Neural crest cell (in vitro differentiated cells): ENCODE measurements around the gene TALDO1. TPM values are rescaled to one million over a fixed set of nuclear protein-coding genes. Genes with fewer than 3 reads are reported as not detected.

Experiments
- DNase-seq: peaks from one replicate; pipeline ENCODE4 v3.0.0; 2021; ENCODE audit warnings: low read depth, mixed read lengths, low spot score
- H3K27ac Mint-ChIP-seq: one replicate; pipeline ENCODE4 v1.8.0; 2021; ENCODE audit warnings: mild to moderate bottlenecking, mixed read lengths; ENCODE audit not compliant: unreplicated experiment
- H3K27me3 Mint-ChIP-seq: 2 replicates; pipeline ENCODE4 v1.8.0; 2021; ENCODE audit warnings: low read depth, mild to moderate bottlenecking, mixed read lengths
- H3K36me3 Mint-ChIP-seq: 2 replicates; pipeline ENCODE4 v1.8.0; 2021; ENCODE audit warnings: low read depth, mild to moderate bottlenecking, mixed read lengths
- H3K4me1 Mint-ChIP-seq: 2 replicates; pipeline ENCODE4 v1.8.0; 2021; ENCODE audit warnings: mixed read lengths
- H3K4me3 Mint-ChIP-seq: one replicate; pipeline ENCODE4 v1.8.0; 2021; ENCODE audit warnings: mild to moderate bottlenecking, mixed read lengths
- H3K9me3 Mint-ChIP-seq: 2 replicates; pipeline ENCODE4 v1.8.0; 2021; ENCODE audit warnings: mixed read lengths
- CTCF ChIP-seq: fragments of 200-600 bp; sonication (generic); conservative IDR thresholded peaks from 2 replicates; pipeline ENCODE4 v1.5.0; 2021; ENCODE audit warnings: antibody characterized with exemption, mild to moderate bottlenecking
- total RNA-seq: library from RNA; stranded (reverse); gene quantifications from 2 replicates; pipeline ENCODE4 v1.2.1, GENCODE V29; 2021

TALDO1 gene
- total RNA-seq, 1 donor from 2014 or later, result 154 TPM

DNA sequence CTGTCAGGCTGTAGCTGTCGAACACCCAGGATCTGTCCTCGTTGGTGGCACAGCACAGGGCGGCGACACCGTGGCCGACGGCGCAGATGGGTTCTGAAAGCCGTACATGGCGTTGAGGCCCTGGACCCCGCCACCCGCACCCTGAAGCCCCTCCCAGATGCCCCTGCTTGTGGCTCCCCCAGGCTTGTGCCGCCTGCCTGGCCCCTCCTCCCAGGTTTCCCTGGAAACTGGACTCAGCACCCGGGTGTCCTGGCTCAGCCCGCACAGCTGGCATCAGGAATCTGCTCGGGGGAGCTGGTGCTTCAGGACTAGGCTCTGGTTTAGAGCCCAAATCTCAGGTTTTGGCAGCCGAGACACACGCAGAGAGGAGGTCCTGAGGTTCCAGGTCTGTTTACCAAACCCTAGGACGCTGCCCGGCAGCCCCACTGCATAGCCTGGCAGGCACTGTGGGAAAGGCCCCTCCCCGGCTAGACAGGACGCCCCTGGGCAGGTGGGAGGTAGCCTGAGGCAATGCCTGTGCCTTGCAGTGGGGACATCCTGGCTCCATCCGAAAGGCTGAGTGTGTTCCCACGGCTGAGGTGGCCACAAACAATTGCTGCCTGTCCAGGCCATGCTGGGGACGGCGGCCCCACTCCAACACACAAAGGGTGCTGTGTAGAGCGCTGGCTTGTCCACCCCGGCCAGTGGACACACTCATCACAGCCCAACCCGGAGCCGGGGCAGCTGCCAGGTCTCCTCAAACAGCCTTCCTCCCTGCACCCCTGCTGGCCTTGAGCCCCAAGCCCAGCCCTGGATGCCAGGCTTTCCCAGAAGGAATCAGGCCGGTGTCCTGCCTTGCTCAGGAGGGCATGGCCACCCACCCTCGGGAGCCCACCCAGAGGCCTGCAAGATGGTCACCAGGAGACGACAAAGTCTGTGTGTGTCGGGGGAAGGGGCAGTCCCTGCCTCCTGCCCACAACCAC is 25.4 kb downstream of the TALDO1 start:
- no peaks in the 10 kb centered on the region for H3K27me3 Mint-ChIP-seq
- H3K4me3 Mint-ChIP-seq, result peak overlapping the region; percentile 66
- no peaks in the 10 kb centered on the region for H3K9me3 Mint-ChIP-seq
- DNase-seq, result no peak
- TF ChIP-seq CTCF, result no peak
- H3K27ac Mint-ChIP-seq, result no peak overlapping the region
- H3K4me1 Mint-ChIP-seq, result peaks cover 18% of the 10 kb centered on the region
- H3K36me3 Mint-ChIP-seq, result no peaks in the 10 kb centered on the region

DNA sequence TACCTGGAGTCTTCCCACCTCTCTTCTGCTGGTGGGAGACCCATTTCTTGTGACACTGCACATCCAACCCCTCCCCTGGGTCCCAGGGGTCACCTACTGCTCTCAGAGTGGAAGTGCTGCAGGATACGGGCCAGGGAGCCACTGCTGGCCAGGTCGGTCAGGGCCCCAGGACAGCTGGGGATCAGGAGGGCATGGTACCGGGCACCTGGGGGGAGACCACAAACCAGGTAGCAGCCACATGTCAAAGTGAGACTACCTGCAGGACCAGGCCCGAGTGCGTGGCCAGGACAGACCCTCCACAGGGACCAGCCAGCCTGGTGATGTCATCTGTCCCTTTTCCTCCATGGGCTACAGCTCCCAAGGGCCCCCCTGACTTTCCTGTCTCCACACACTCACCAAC is 26.2 kb downstream of the TALDO1 start:
- no peaks in the 10 kb centered on the region for H3K36me3 Mint-ChIP-seq
- H3K4me1 Mint-ChIP-seq, result peaks cover 18% of the 10 kb centered on the region

DNA sequence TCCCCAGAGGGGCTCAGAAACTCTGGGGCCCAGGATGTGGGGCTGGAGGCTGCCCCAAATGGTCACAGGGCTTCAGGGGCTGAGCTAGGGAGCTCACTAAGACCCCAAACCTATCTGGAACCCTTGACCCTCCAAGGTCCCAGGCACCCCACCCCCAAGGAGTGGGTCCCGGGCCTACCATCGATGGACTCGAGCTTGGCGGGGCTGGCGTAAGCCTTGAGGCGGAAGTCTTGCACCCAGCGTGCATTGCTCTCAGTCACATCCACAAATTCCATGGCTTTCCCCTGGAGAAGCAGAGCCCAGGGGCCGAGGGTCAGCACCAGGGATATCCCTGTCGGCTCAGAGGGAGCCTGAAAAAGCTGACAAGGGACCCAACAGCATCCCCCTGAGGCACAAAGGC is 26.6 kb downstream of the TALDO1 start:
- H3K4me1 Mint-ChIP-seq, result peaks cover 18% of the 10 kb centered on the region
- no peak overlapping the region for H3K27ac Mint-ChIP-seq
- H3K36me3 Mint-ChIP-seq, result no peaks in the 10 kb centered on the region
- H3K4me3 Mint-ChIP-seq, result peak overlapping the region; percentile 57
- no peak for DNase-seq
- H3K27me3 Mint-ChIP-seq, result no peaks in the 10 kb centered on the region
- H3K9me3 Mint-ChIP-seq, result no peaks in the 10 kb centered on the region
- no peak for TF ChIP-seq CTCF

More for the DNA sequence above, 26.2 kb downstream of the TALDO1 start:
- H3K4me3 Mint-ChIP-seq, result peak overlapping the region; percentile 66
- H3K27ac Mint-ChIP-seq, result peak overlapping the region; percentile 12
- DNase-seq, result no peak
- H3K9me3 Mint-ChIP-seq, result no peaks in the 10 kb centered on the region
- H3K27me3 Mint-ChIP-seq, result no peaks in the 10 kb centered on the region
- TF ChIP-seq CTCF, result no peak

- no peaks in the 10 kb centered on the region for H3K27me3 Mint-ChIP-seq
- H3K27ac Mint-ChIP-seq, result no peak overlapping the region
- DNase-seq, result no peak
- peak overlapping the region; percentile 91 for H3K4me3 Mint-ChIP-seq
- H3K9me3 Mint-ChIP-seq, result no peaks in the 10 kb centered on the region
- no peaks in the 10 kb centered on the region for H3K36me3 Mint-ChIP-seq
- H3K4me1 Mint-ChIP-seq, result peaks cover 18% of the 10 kb centered on the region
- TF ChIP-seq CTCF, result no peak
These were observed 27.8 kb downstream of the TALDO1 start for GRCh38 chr11:774873-775592.

- Mint-ChIP-seq H3K9me3 (no peaks in the 10 kb centered on the region), H3K4me1 (peaks cover 26% of the 10 kb centered on the region), H3K27ac (peak overlapping the region; percentile 93), H3K27me3 (no peaks in the 10 kb centered on the region), H3K36me3 (no peaks in the 10 kb centered on the region), H3K4me3 (peak overlapping the region; percentile 91)
- no peak for TF ChIP-seq CTCF
- DNase-seq, result no peak
These were observed 28.9 kb downstream of the TALDO1 start for GRCh38 chr11:776263-776560.
